Stimulated activated CD4-positive, alpha-beta T cell treated with anti-CD3 and anti-CD28 coated beads, Interleukin-15, amount 100 ng/mL, for 1 hour (primary cell): ENCODE data around the gene CFB.
"Not testable (repeated sequence)": the region's sequence is repeated elsewhere in the genome, so short reads cannot be mapped to it uniquely, and the experiment has no call there.

Experiments
- DNase-seq, 2 donors: peaks; one replicate each; pipeline ENCODE4 v3.0.0-alpha.2; 2020; ENCODE audit warnings: low read depth in 1 of 2, low spot score in 1 of 2

The CFB gene

DNA sequence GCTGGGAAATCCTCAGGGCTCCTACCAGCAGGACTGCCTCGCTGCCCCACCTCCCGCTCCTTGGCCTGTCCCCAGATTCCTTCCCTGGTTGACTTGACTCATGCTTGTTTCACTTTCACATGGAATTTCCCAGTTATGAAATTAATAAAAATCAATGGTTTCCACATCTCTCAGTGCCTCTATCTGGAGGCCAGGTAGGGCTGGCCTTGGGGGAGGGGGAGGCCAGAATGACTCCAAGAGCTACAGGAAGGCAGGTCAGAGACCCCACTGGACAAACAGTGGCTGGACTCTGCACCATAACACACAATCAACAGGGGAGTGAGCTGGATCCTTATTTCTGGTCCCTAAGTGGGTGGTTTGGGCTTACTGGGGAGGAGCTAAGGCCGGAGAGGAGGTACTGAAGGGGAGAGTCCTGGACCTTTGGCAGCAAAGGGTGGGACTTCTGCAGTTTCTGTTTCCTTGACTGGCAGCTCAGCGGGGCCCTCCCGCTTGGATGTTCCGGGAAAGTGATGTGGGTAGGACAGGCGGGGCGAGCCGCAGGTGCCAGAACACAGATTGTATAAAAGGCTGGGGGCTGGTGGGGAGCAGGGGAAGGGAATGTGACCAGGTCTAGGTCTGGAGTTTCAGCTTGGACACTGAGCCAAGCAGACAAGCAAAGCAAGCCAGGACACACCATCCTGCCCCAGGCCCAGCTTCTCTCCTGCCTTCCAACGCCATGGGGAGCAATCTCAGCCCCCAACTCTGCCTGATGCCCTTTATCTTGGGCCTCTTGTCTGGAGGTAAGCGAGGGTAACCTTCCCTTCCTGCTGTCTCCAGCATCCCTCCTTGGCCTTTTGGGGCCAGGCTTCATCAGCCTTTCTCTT lies at the start of gene CFB:
Gene CFB, plus strand, starts transcription at position 589 of the 863 bp plus-strand sequence. Its CDS starts 127 bp downstream, at position 716.
- DNase-seq: no peak

DNA sequence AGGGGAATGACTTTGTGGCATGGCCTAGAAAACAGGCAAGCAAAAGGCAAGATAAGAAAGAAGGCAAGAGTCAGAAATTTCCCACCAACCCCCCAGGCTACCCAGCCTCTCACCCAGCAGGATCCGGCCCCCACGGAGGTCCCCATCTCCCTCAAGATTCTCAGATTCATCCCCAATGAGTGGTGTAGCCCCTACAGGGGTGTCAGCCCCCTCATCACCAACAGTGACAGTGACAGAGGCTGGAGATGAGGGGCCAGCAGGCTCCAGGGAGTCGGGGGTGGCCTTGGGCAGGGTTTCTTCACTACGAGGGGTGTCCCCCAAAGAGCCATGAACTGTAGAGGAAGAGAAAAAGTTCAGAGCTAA lies 49.4 kb upstream of the CFB start:
- no peak for DNase-seq

DNA sequence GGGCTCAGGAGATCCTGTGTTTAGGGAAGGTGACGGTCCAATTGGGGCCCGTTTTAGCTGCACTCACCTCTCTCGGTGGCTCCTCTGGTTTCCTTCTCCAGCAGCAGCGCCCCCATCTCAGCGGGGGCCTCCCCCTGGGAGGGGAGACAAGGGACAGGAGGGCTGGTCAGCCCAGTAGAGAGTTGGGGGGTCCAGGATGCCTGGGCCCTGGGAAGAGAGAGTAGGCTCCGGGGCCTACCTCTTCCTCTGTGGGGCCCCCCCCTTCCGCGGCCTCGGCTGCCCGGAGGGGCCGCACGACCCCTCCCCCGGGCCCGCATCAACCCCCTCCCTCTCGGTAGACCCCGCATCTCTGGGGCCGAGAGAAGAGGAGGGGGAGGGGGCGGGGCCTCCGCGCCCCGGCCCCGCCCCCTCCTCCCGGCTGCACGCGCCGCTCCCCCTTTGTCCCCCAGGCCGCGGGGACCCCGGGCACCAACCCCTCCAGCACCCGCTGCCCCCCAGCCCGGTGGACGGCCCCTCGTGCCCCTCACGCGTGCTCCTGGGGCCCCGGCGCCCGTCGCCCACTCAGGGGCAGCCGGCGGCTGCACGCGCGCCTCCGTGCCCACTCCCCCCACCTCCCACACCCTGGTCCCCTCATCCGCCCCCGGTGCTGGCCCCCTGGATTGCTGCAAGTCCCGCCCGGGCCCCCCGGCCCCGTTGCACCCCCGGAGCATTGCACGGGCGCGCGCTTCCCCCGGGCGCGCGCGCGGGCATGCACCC lies 48.9 kb upstream of the CFB start:
- no peak for DNase-seq

DNA sequence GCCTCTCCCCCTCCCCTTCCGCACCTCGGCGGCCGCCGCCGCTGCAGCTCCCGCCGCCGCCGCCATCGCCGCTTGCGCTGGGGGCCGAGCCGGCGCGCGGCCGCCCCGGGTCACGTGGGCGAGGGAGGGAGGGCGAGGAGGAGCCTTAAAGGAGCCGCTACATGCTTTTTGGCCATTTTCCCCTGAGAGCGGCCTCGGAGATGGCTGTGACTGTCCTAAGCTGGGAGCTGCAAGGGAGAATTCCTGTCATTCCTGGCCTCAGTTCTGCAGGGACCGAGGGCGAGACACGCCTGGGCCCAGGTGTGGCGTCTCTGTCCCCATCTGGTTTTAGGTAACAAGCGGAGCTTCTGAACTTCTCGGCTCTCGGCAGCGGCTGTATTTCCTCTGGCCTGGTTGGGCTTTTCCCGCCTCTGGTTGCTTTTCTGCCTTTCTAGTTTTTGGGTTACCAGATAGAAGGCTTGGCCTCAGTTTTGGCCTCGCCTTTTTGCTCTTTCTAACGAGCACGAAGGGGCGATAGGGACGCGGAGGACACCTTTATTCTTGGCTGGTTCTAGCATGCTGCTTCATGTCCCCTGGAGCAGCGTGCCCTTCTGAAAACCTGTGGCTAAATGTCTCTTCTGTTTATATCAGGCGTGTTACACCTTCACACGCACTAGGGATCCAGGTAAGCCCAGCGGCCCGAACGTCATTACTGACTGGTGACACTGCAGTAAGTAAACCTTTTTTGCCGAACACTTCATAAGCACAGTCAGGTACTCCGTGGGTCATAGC lies 48.1 kb upstream of the CFB start, which contains the start of gene EHMT2:
Gene EHMT2, minus strand, starts transcription at position 87 of the 771 bp plus-strand sequence. Its CDS starts 21 bp downstream, at position 66.
- DNase-seq: peak; percentile 71 to 79

DNA sequence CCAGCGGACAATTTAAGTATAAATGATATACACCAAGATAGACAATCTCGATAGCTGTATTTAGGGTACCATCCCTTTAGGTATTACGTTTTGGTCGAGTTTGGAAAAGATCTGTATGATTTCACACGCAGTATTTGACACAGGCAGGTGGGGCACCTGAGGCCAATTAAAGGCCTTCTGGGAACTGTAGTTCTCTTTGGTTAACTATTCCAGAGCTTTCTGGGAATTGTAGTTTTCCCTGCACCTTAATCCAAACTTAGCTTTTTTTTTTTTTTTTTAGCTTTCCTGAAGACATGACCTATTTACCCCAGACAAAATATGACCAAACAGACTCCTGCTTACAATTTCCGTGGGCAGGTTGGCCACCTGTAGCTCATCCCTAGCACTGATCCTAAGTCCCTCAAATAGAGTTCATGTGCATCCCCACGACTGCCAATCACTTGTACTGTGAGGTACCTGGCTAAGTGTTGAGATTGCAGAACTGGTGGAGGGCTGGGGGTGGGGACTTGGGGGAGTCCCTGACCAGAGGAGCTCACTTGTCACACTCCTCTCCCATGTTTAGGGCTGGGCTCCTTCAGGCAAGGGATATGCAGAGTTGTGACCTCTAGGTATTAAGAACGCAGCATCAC lies 47.4 kb upstream of the CFB start:
- DNase-seq: no peak

DNA sequence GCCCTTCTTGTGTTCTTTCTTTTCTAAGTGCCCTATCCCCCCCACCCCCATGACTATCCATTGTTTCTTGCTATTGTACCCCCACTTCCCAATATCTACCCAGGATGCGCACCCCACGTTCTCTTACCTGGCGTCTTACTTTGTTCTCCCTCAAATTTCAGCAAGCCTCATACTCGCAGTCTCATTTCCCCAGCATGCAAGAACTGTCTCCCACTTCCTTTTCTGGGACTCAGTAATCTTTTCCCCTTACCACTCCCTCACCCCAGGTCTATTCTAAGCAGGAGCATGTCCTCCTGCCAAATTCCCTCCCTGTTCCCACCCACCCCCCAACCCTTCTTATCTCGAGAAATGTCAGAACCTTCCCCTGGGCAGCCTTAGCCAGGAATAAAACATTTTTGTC lies 46.7 kb upstream of the CFB start:
- no peak for DNase-seq

DNA sequence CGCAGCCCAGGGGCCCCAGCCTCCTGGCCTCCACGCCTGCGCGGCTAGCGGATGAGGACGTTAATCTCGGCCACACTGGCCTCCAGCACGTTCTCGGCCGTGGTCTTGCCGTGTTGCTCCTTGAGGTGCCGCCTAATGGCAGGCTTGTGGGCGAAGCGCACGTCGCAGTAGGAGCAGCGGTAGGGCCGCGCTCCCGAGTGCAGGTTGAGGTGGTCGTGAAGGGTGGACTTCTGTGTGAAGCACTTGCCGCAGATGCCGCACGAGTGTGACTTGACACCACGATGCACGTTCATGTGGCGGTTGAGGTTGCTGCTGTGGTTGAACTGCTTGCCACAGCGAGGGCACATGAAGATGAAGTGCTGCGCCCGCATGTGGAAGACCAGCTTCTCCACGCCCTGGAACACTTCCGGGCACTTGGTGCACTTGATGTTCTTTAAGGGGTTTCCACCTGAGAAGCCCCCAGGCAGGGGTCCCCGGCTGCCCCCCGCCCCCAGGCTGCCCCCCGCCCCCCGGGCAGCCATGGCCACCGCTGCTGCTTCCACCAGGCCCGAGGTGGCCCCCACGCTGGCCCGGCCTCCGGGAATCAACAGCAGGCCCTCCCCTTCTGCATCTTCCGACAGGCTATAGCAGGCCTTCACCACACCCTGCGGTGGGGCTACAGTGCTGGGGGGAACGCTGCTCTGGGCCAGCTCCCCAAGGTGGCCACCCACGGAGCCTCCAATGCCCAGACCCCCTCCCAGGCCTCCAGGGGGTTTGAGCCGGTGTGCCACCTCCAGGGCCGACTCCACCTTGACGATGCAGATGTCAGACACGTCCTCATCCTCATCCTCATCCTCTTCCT lies 45.8 kb upstream of the CFB start:
- DNase-seq: no peak

DNA sequence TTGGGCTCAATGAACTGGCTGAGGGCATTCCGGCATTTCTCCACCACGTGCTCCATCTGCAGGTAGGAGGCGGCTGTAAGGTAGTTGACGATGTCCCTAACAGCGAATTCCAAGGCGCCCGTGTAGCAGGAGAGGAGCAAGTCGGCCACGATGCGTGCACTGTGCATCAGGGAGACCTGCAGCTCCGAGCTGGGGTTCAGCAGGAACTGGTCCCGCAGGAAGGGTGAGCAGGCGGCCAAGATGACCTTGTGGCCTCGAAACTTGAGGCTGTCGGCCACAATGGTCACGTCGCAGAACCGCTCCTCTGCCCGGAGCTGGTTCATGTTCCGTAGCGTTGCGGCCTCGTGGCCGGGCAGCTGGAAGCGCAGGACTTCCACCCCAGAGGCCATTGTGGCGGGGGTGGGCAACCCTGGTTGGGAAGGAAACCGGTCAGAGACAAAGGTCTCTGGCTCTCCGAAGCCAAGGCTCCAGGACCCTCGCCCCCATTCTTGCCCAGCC lies 44.9 kb upstream of the CFB start:
- no peak for DNase-seq

DNA sequence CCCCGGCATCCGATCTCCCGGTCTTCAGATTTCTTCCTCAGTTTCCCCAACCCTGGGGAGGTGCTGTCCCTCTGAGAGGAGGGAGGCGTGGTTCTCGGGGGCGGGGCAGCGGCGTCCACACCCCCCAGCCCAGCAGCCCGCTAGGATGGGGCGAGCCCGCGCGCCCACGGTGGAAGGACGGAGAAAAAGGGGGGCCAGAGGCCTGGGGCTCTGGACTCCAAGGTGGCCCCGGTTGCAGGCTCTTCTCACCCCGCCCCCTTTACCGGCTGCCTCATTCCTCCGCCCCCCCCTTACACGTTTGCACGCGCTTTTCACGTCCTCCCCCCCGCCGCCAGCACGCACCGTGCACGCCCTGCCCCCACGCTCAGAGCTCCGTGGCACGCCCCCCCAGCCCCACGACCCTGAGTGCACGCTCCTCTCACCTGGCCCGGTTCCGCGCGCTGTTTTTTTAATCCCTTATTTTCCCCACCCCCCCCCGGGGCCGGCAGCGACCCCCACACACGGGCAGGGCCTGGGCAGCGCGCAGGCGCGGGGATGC lies 44.4 kb upstream of the CFB start:
- peak; percentile 26 to 61 for DNase-seq

DNA sequence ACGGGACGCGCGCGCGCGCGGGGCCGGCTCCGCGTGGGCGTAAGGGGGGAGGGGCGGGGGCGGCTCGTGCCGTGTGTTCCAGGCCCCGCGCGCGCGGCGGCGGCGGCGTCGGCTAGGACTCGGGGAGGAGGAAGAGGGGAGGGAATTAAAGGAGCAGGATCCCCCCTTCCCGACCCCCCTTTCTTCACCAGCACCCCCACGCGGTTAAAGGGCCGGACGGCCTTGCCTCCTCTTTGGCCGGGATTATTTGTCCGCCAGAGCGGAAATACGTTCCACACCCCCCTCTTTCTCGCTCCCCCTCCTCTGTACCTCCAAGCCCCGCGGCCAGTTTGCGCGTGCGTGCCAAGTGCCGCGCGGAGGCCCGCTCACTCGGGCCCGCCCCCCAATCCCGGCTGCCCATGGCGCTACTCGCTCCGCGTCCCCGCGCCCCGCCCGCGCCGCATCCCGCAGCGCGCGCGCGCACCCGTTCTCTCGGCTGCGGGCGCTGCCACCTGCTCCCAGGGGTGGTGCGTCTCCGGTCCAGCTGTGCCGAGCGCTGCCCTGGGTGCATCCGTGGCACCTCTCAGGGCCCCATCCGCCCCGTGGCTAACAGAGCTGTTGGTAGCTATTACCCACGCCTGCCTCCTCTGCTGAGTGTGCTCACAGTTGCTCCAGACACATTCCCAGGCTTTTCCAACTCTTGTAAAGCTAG lies 43.8 kb upstream of the CFB start, which contains the start of gene ZBTB12:
Gene ZBTB12, minus strand, starts transcription at position 134 of the 691 bp plus-strand sequence. CDS start 781 bp downstream, outside the sequence.
- peak; percentile 68 to 79 for DNase-seq

DNA sequence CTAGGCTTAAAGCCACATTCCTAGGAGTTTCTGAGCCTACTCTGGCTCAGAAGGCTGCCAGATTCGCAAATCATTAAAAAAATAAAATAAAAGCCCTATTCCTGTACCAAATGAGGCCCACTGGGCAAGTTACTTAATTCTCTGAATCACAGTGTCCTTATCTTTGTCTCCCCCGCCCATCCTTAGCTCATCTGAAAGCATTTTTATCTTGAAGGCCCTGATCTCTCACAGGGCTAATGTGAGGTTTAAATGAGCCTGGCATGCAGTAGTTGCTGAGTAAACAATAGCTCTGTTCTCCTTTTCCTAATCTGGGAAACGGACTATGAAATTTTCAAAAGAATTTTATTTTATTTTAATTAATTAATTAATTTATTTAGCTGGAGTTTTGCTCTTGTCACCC lies 41.9 kb upstream of the CFB start:
- DNase-seq: no peak

DNA sequence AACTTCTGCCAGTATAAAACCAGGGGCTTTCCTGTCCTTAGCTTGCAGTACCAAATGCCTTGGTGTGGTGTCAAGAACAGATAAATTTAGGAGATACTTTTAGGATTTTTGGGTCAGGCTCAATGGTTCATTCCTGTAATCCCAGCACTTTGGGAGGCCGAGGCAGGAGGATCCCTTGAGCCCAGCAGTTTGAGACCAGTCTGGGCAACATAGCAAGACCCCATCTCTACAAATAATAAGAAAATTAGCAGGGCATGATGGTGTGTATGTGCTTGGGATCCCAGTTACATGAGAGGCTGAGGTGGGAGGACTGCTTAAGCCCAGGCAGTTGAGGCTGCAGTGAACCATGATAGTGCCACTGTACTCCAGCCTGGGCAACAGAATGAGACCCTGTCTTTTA lies 40.9 kb upstream of the CFB start:
- DNase-seq: no peak

DNA sequence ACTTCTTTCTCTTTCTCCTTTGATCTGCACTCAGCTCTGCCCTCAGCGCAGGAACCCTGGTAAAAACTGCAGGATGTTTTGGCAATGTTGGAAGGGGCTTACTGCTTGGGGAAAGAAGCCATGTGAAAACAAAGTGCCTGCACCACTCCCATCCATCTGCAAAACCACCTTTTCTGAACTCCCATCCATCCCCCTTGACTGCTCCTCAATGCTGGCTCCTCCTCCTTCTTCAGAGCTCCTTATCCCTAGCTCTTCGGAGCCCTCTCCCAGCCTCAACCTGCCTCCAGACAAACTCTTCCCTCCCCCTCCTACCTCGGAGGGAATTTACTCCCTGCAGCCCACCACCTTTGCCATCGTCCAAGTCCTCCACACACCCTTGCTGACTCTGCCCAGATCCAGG lies 39.8 kb upstream of the CFB start:
- no peak for DNase-seq

DNA sequence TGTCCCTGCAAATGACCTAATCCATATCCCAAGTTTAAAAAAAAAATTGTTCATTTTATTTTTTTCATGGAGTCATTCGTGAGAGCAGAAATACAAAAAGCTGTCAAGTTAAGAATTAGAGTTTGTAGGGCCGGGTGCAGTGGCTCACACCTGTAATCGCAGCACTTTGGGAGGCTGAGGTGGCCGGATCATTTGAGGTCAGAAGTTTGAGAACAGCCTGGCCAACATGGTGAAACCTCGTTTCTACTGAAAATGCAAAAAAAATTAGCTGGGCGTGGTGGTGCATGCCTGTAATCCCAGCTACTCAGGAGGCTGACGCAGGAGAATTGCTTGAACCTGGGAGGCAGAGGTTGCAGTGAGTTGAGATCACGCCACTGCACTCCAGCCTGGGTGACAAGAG lies 39.2 kb upstream of the CFB start:
- not testable (repeated sequence) for DNase-seq

DNA sequence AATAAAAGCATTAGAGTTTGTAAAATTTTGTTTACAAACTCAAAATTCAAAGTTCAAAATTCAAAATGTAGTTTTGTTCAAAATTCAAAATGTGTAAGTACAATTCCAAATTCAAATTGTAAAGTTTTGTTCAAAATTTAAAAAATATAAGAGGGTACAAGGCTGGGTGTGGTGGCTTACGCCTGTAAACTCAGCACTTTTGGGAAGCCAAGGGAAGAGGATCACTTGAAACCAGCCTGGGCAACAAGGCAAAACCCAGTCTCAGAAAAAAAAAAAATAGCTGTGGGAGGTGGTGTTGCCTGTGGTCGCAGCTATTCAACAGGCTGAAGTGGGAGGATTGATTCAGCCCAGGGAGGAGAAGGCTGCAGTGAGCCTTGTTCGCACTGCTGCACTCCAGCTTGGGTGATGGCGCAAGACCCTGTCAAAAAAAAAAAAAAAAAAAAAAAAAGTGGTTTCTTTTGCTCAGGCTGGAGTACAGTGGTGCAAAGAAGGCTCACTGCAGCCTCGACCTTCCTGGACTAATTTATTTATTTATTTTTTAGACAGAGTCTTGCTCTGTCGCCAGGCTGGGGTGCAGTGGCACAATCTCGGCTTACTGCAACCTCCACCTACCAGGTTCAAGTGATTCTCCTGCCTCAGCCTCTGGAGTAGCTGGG lies 38.6 kb upstream of the CFB start:
- DNase-seq: no peak

DNA sequence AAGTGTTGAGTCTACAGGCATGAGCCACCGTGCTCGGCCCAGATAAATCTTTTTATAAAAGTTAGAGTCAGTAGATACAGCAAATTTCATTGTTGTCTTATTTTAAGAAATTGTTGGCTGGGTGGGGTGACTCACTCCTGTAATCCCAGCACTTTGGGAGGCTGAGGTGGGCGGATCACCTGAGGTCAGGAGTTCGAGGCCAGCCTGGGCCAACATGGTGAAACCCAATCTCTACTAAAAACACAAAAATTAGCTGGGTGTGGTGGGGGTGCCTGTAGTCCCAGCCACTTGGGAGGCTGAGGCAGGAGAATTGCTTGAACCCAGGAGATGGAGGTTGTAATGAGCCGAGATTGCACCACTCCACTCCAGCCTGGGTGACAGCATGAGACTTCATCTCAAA lies 37.6 kb upstream of the CFB start:
- DNase-seq: not testable (repeated sequence)

DNA sequence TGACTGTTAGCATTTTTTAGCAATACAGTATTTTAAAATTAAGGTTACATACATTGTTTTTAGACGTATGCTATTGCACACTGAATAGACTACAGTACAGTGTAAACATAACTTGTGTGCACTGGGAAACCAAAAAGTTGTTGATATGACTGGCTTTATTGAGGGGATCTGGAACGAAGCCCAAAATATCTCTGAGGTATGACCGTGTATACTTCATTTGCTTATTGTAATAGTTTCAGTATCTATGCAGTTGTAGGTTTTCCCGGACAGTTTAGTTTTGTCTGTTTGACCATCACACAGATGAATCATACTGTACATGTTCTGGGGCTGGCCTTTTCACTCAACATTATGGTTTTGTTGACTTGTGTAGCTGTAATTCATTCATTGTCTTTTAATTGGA lies 37.1 kb upstream of the CFB start:
- no peak for DNase-seq

DNA sequence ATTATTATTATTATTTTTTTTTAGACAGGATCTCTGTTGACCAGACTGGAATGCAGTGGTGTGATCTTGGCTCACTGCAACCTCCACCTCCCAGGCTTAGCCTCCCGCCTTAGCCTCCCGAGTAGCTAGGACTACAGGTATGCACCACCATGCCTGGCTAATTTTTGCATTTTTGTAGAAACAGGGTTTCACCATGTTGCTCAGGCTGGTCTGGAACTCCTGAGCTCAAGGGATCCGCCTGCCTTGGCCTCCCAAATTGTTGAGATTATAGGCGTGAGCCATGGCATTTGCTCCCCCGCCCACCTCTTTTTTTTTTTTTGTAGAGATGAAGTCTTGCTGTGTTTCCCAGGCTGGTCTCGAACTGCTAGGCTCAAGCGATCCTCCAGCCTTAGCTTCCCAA lies 36.6 kb upstream of the CFB start:
- DNase-seq: not testable (repeated sequence)
